Measurements from ENCODE around the gene NRGN.

GRCh38 chr11:124722176-124722575 is 17.6 kb upstream of the NRGN start:
- TF ChIP-seq SP1 (IDR thresholded peaks at IDR 0.05) (no peak), ELF4 (IDR thresholded peaks at IDR 0.05) (no peak), HDGF (IDR thresholded peaks at IDR 0.05; ENCODE audit: borderline replicate concordance) (no peak), FOXM1 (IDR thresholded peaks at IDR 0.05; ENCODE audit: borderline replicate concordance) (no peak), SUZ12 (IDR thresholded peaks at IDR 0.05) (no peak), FOXK2 (IDR thresholded peaks at IDR 0.05) (no peak), FOXA1 (IDR thresholded peaks at IDR 0.05) (no peak), ZNF384 (IDR thresholded peaks at IDR 0.05) (no peak), BHLHE40 (IDR thresholded peaks at IDR 0.05; ENCODE audit: borderline replicate concordance) (no peak), TARDBP (IDR thresholded peaks at IDR 0.05) (no peak)

All from HEK293T (cell line).